NCI-H748 (cell line): ENCODE results near the gene SLC43A1.

Experiments used
- DNase-seq: peaks from one replicate; lab custom pipeline; 2025; ENCODE audit not compliant: unreplicated experiment; lab: John Stamatoyannopoulos, UW

Gene SLC43A1

GRCh38 chr11:57434640-57435546, 80.6 kb downstream of the SLC43A1 start:
- no peak for DNase-seq
